Neuronal stem cell (in vitro differentiated cells): ENCODE data around the gene CAPN11.

Experiments
- DNase-seq: peaks from one replicate; pipeline ENCODE4 v3.0.0-alpha.2; 2013; ENCODE audit warnings: low spot score
- H2AFZ ChIP-seq: one replicate; pipeline ENCODE4 v1.6.1; 2013; ENCODE audit warnings: mild to moderate bottlenecking, low read length, inconsistent platforms
- H2AK5ac ChIP-seq: 2 replicates; pipeline ENCODE4 v1.6.1; 2013; ENCODE audit warnings: low read depth, mild to moderate bottlenecking, inconsistent platforms, low read length, moderate library complexity, mixed read lengths
- H2BK120ac ChIP-seq: 2 replicates; pipeline ENCODE4 v1.6.1; 2013; ENCODE audit warnings: low read depth, mild to moderate bottlenecking, inconsistent platforms, low read length, moderate library complexity, mixed read lengths
- H2BK12ac ChIP-seq: one replicate; pipeline ENCODE4 v1.6.1; 2013; ENCODE audit warnings: low read length, inconsistent platforms
- H2BK15ac ChIP-seq: 2 replicates; pipeline ENCODE4 v1.6.1; 2013; ENCODE audit warnings: mild to moderate bottlenecking, low read length, inconsistent platforms, mixed read lengths
- H2BK5ac ChIP-seq: one replicate; pipeline ENCODE4 v1.6.1; 2013; ENCODE audit warnings: inconsistent platforms, mild to moderate bottlenecking, low read length, moderate library complexity
- H3K14ac ChIP-seq: one replicate; pipeline ENCODE4 v1.6.1; 2013; ENCODE audit warnings: low read length, inconsistent platforms
- H3K18ac ChIP-seq: 2 replicates; pipeline ENCODE4 v1.6.1; 2013; ENCODE audit warnings: low read length, inconsistent platforms
- H3K23ac ChIP-seq: 2 replicates; pipeline ENCODE4 v1.6.1; 2013; ENCODE audit warnings: low read depth, mild to moderate bottlenecking, mixed read lengths, low read length, inconsistent platforms; ENCODE audit not compliant: poor library complexity
- H3K27ac ChIP-seq: replicated peaks from 3 replicates; pipeline ENCODE4 v1.5.1; 2013; ENCODE audit warnings: low read length, inconsistent platforms
- H3K27me3 ChIP-seq, 3 experiments: 2 replicates each; pipeline ENCODE4 v1.6.1; 2013; ENCODE audit warnings: low read length in 3 of 3, mild to moderate bottlenecking in 2 of 3, inconsistent platforms in 1 of 3, low read depth in 1 of 3, mixed read lengths in 1 of 3, moderate library complexity in 1 of 3; ENCODE audit not compliant: control insufficient read depth in 3 of 3, insufficient read depth in 3 of 3
- H3K36me3 ChIP-seq, 2 donors: replicated peaks in 1 of 2; 2 replicates each; pipeline ENCODE4 v1.6.1; 2013; ENCODE audit warnings: low read length in 2 of 2; ENCODE audit not compliant: control insufficient read depth in 2 of 2, insufficient read depth in 2 of 2
- H3K4ac ChIP-seq: 2 replicates; pipeline ENCODE4 v1.6.1; 2013; ENCODE audit warnings: inconsistent platforms, mild to moderate bottlenecking, low read length, moderate library complexity
- H3K4me1 ChIP-seq, 2 donors: 1 replicate in 1 of 2; 2 replicates in 1 of 2; pipeline ENCODE4 v1.6.1; 2013; ENCODE audit warnings: low read length in 2 of 2, low read depth in 1 of 2; ENCODE audit not compliant: control insufficient read depth in 2 of 2, insufficient read depth in 1 of 2
- H3K4me2 ChIP-seq: one replicate; pipeline ENCODE4 v1.6.1; 2013; ENCODE audit warnings: mild to moderate bottlenecking, low read length, inconsistent platforms; ENCODE audit not compliant: insufficient read depth, poor library complexity, severe bottlenecking
- H3K4me3 ChIP-seq, 2 donors: 2 replicates each; pipeline ENCODE4 v1.5.1; 2013; ENCODE audit warnings: low read length in 2 of 2, mild to moderate bottlenecking in 2 of 2, inconsistent platforms in 1 of 2, moderate library complexity in 1 of 2
- H3K79me1 ChIP-seq: one replicate; pipeline ENCODE4 v1.6.1; 2013; ENCODE audit warnings: low read depth, mild to moderate bottlenecking, inconsistent platforms, low read length, moderate library complexity
- H3K9ac ChIP-seq: one replicate; pipeline ENCODE4 v1.6.1; 2013; ENCODE audit warnings: mild to moderate bottlenecking, low read depth, low read length, inconsistent platforms; ENCODE audit not compliant: poor library complexity
- H3K9me3 ChIP-seq, 2 donors: replicated peaks in 1 of 2; 2 replicates each; pipeline versions ENCODE3 to v1.6.1; 2013; ENCODE audit warnings: low read length in 2 of 2, mild to moderate bottlenecking in 2 of 2, inconsistent platforms in 1 of 2, low read depth in 1 of 2, mixed read lengths in 1 of 2, moderate library complexity in 1 of 2; ENCODE audit not compliant: control insufficient read depth in 2 of 2, insufficient read depth in 1 of 2
- H4K8ac ChIP-seq: one replicate; pipeline ENCODE4 v1.6.1; 2013; ENCODE audit warnings: low read depth, mild to moderate bottlenecking, inconsistent platforms, low read length, moderate library complexity
- H4K91ac ChIP-seq: one replicate; pipeline ENCODE4 v1.6.1; 2013; ENCODE audit warnings: low read length, low read depth, mild to moderate bottlenecking, inconsistent platforms; ENCODE audit not compliant: poor library complexity
- WGBS, 2 donors: extraction: QIAGEN DNeasy Blood & Tissue Kit; methylation state at CpG; one replicate each; pipeline ENCODE4 v1.1.7; 2013; ENCODE audit warnings: missing lambda C conversion rate in 2 of 2, mixed read lengths in 1 of 2; ENCODE audit not compliant: insufficient read length in 2 of 2, insufficient replicate concordance in 1 of 2; ENCODE audit errors: extremely low coverage in 2 of 2; 5-methylcytosine and 5-hydroxymethylcytosine counted together

CAPN11 gene

DNA sequence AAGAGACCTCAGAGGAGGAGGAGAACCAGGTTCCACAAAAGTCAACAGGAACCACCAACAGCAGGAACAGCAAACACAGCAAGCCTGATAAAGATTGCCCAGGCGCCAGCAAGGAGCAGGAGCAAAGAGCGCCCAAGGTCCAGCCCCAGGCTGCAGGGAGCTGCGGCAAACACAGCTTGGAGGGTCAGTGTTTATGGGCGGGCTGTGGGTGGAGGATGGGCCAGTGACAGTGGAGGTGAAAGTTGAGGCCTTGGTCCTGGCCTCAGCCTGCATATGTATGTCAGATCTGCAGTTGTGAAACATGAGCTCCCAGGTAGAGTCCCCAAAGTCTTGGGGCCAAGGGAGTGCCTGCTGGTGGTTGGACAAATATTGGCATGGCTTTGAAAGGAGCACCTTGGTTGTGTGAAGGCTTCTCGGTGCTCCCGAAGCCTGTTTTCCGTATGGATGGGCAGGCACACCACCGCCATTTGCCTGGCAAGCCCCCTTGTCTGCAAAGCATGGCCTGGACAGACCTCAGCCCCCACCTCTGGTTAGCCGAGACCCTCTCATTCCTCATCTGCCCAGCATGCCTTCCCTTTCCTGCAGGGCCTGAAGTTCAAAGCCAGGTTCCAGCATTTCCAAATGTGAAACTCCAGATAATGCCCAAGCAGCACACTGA, 2.0 kb upstream of the CAPN11 start:
- peak overlapping the region; percentile 67 for H3K18ac ChIP-seq
- no peak overlapping the region for H4K91ac ChIP-seq
- no peak overlapping the region for H2BK12ac ChIP-seq
- H2AFZ ChIP-seq = no peak overlapping the region
- no peak overlapping the region for H3K4me3 ChIP-seq
- WGBS, 2 donors = no CpG with 5 or more reads among the region's 9 CpGs
- H3K23ac ChIP-seq = no peak overlapping the region
- H3K27me3 ChIP-seq = no peaks in the 10 kb centered on the region
- peak overlapping the region; percentile 70 for H2AK5ac ChIP-seq
- H3K4ac ChIP-seq = no peak overlapping the region
- no peak for DNase-seq
- H4K8ac ChIP-seq = no peak overlapping the region
- H3K4me1 ChIP-seq = peaks cover 2 to 4% of the 10 kb centered on the region in 2 donors
- H3K4me2 ChIP-seq = no peak overlapping the region
- peaks cover 6 to 7% of the 10 kb centered on the region in 2 donors for H3K36me3 ChIP-seq
- H3K9me3 ChIP-seq = peaks cover 0 to 2% of the 10 kb centered on the region in 2 donors
- H3K14ac ChIP-seq = peak overlapping the region; percentile 90
- no peak overlapping the region for H3K27ac ChIP-seq
- peak overlapping the region; percentile 24 for H3K9ac ChIP-seq
- peaks cover 4% of the 10 kb centered on the region for H3K79me1 ChIP-seq
- H2BK5ac ChIP-seq = no peak overlapping the region
- H2BK120ac ChIP-seq = no peak overlapping the region
- H2BK15ac ChIP-seq = no peak overlapping the region

DNA sequence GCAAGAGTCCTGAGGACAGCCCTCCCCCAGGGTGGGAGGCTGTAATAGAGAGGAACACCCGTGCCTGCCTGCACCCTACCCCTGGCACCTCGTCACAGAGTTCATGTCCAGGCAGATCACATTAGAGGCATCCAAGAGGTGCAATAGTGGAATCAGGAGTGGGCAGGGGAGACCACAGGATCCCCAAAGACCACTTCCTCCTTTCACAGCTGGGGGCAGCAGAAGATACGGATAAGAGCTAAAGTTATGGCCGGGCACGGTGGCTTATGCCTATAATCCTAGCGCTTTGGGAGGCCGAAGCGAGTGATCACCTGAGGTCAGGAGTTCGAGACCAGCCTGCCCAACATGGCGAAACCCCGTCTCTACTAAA, 1.5 kb upstream of the CAPN11 start:
- H3K36me3 ChIP-seq = peaks cover 6 to 7% of the 10 kb centered on the region in 2 donors
- peaks cover 0 to 2% of the 10 kb centered on the region in 2 donors for H3K9me3 ChIP-seq
- WGBS, 2 donors = no CpG with 5 or more reads among the region's 11 CpGs
- no peak overlapping the region for H3K23ac ChIP-seq
- H2AK5ac ChIP-seq = peak overlapping the region; percentile 70
- H3K27me3 ChIP-seq = no peaks in the 10 kb centered on the region
- H3K4me1 ChIP-seq = peaks cover 2% of the 10 kb centered on the region in 2 donors
- H2BK120ac ChIP-seq = no peak overlapping the region
- no peak for DNase-seq
- no peak overlapping the region for H2AFZ ChIP-seq
- H4K8ac ChIP-seq = no peak overlapping the region
- H2BK12ac ChIP-seq = no peak overlapping the region
- H3K79me1 ChIP-seq = peaks cover 4% of the 10 kb centered on the region
- no peak overlapping the region for H2BK5ac ChIP-seq
- no peak overlapping the region for H3K4me3 ChIP-seq
- H3K18ac ChIP-seq = peak overlapping the region; percentile 35
- no peak overlapping the region for H3K9ac ChIP-seq
- no peak overlapping the region for H4K91ac ChIP-seq
- H3K27ac ChIP-seq = no peak overlapping the region
- H3K4ac ChIP-seq = no peak overlapping the region
- H3K14ac ChIP-seq = peak overlapping the region; percentile 90
- no peak overlapping the region for H3K4me2 ChIP-seq
- H2BK15ac ChIP-seq = no peak overlapping the region

DNA sequence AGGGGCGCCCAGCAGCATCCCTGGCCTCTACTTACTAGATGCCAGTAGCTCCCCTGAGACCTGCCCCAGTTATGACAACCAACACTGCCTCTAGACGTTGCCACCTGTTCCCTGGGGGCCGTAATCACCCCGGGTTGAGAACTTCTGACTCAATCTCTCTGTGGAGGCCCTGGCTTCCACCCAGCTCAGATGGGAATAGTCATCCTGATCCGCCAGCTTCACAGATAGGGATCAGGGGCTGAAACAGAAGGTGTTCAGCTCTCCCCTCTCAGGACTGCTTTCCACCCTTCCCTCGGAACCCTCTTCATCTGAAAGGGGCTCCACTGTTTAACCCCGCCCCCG, 3.3 kb downstream of the CAPN11 start:
- H3K4me1 ChIP-seq = peaks cover 12 to 15% of the 10 kb centered on the region in 2 donors
- no peak overlapping the region for H2AFZ ChIP-seq
- H3K9me3 ChIP-seq = peaks cover 0 to 1% of the 10 kb centered on the region in 2 donors
- no peak overlapping the region for H3K27ac ChIP-seq
- H2BK120ac ChIP-seq = no peak overlapping the region
- no peaks in the 10 kb centered on the region for H3K79me1 ChIP-seq
- H4K8ac ChIP-seq = no peak overlapping the region
- H3K27me3 ChIP-seq = no peaks in the 10 kb centered on the region
- H2BK12ac ChIP-seq = no peak overlapping the region
- no CpG with 5 or more reads among the region's 8 CpGs for whole genome bisulfite sequencing, 2 donors
- DNase-seq = no peak
- no peak overlapping the region for H3K18ac ChIP-seq
- no peak overlapping the region for H2BK5ac ChIP-seq
- H3K14ac ChIP-seq = no peak overlapping the region
- H3K4me2 ChIP-seq = no peak overlapping the region
- H3K4me3 ChIP-seq = no peak overlapping the region
- H3K4ac ChIP-seq = no peak overlapping the region
- no peak overlapping the region for H2BK15ac ChIP-seq
- no peaks in the 10 kb centered on the region for H3K36me3 ChIP-seq
- no peak overlapping the region for H3K9ac ChIP-seq
- H3K23ac ChIP-seq = no peak overlapping the region
- peak overlapping the region; percentile 60 for H2AK5ac ChIP-seq
- H4K91ac ChIP-seq = no peak overlapping the region

DNA sequence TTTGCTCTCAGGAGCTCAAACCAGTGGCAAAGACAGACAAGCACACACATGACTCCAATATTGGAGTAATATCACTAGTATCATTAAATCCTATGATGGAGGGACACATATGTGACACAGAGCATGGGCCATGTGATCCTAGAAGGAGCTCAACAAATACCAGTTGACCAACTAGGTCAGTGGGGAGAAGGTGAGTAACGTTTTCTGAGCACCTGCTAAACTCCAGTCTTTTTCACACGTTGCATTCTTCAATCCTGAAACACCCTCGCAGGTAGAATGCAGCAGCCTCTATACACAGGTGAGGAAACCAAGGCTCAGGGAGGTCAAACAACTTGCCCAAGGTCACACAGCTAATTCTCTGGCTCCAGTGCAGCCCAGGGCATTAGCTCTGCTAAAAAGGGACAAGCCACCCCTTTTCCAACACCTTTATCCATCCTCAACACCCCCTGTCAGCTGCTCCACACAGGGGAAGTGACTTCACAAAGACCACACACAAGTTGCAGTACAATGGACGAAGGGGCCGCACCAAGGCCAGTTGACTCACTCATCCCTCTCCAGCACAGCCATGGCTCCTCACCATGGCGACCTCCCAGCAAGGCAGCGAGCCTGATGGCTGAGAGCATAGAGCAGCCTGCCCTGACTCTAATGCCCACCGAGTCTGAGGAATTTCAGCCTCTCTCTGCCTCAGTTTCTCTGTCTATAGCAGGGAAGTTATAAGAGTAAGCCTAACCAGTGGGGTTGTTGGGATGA, 4.4 kb downstream of the CAPN11 start:
- WGBS, 2 donors = no CpG with 5 or more reads among the region's 8 CpGs
- H2BK15ac ChIP-seq = no peak overlapping the region

More for the DNA sequence above, 4.4 kb downstream of the CAPN11 start:
- Histone ChIP-seq H3K79me1 (no peaks in the 10 kb centered on the region), H3K9me3 (no peaks in the 10 kb centered on the region), H3K23ac (no peak overlapping the region), H4K91ac (no peak overlapping the region), H3K9ac (no peak overlapping the region), H4K8ac (no peak overlapping the region), H3K27me3 (no peaks in the 10 kb centered on the region), H2AK5ac (no peak overlapping the region), H3K4ac (no peak overlapping the region), H3K4me1 (peaks cover 13 to 15% of the 10 kb centered on the region in 2 donors), H3K4me2 (no peak overlapping the region), H3K27ac (no peak overlapping the region), H2BK12ac (no peak overlapping the region), H3K18ac (no peak overlapping the region), H3K14ac (no peak overlapping the region), H3K36me3 (no peaks in the 10 kb centered on the region), H2BK120ac (no peak overlapping the region), H2BK5ac (no peak overlapping the region), H2AFZ (peak overlapping the region; percentile 76), H3K4me3 (no peak overlapping the region)
- DNase-seq = no peak
